ENCODE data around the gene SOHLH1.
"Not testable (repeated sequence)": the region's sequence is repeated elsewhere in the genome, so short reads cannot be mapped to it uniquely, and the experiment has no call there.

SOHLH1 gene

DNA sequence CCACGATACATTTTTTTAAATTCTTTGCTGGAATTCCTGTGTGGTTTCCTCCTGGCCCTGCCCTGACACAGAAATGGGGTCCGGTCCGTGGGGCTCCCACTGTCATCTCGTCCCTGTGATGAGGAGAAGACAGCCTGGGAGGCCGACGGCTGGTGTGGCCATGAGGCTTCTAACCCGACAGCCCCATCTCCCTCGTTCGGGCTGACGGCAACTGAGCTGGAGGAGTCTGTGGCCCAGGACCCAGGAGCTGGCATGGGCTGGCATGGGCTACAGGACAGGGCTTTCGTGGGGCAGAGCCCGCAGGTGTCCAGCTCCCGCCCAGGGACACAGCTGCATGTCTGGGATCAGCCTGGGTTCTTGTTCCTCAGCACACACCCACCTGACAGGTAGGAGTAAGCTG is 22.4 kb downstream of the SOHLH1 start:
- no peak for DNase-seq

DNA sequence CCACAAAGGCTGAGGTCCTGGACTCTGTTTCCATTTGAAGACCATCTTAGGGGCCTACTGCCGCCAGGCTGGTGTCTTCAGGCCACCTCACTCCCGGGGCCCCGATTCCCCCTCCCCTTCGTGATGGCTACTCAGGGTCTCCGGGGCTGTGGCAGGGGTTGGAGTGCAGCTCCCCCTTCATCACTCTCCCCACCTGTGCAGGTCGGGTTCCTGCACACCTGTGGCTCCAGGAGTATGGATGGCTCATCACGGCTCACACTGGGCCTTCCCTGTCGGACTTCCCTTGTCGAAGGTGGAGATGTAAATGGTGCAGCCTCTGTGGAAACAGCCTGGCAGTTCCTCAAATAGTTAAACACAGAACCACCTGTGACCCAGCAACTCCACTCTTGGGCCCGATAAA is 24.3 kb downstream of the SOHLH1 start:
- DNase-seq, result no peak

DNA sequence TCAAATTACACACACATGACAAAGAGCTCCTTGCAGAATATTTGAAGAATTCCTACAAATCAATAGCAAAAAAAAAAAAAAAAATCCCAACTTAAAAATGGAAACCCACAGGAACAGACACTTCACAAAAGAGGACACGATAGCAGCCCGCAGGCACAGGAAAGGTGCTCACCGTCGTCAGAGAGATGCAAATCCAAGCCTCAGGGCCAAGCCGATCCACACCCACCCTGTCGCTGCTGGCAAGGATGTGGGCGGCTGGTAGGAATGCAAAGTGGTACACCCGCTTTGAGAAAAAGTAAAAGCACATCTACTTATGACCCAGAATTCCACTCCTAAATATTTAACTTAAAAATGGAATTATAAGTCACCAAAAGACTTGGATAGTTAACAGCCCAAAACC is 25.3 kb downstream of the SOHLH1 start:
- DNase-seq, result no peak

DNA sequence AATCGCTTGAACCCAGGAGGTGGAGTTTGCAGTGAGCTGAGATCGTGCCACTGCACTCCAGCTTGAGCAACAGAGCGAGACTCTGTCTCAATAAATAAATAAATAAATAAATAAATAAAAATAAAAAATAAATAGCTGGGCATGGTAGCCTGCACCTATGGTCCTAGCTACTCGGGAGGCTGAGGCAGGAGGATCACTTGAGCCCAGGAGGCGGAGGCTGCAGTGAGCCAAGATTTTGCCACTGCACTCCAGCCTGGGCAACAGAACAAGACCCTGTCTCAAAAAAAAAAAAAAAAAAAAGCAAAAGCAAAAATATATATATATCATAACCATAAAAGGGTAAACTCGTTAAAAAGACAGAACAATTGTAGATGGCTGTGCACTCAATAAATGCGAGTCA is 26.5 kb downstream of the SOHLH1 start:
- DNase-seq, result not testable (repeated sequence)

DNA sequence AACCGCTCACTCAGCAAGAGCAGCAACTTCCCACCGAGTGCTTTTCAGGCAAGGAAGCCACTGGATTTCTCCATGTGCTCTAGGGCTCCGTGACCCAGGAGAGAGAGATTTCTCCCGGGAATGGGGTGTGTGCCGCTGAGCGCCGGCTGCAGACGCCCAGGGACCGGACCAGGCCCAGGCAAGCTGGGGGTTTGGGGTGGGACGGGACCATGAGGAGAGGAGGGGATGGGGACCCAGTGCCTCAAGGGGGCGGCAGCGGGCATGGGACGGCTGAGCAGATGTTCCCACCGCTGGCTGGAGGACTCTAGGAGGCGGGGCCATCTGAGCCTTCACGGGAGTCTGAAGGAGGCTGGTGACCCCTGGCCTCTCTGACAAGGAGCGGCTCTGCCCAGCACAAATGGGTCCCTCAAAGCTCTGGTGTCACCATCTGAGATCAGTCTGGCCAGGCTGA is 27.7 kb downstream of the SOHLH1 start:
- no peak for DNase-seq

DNA sequence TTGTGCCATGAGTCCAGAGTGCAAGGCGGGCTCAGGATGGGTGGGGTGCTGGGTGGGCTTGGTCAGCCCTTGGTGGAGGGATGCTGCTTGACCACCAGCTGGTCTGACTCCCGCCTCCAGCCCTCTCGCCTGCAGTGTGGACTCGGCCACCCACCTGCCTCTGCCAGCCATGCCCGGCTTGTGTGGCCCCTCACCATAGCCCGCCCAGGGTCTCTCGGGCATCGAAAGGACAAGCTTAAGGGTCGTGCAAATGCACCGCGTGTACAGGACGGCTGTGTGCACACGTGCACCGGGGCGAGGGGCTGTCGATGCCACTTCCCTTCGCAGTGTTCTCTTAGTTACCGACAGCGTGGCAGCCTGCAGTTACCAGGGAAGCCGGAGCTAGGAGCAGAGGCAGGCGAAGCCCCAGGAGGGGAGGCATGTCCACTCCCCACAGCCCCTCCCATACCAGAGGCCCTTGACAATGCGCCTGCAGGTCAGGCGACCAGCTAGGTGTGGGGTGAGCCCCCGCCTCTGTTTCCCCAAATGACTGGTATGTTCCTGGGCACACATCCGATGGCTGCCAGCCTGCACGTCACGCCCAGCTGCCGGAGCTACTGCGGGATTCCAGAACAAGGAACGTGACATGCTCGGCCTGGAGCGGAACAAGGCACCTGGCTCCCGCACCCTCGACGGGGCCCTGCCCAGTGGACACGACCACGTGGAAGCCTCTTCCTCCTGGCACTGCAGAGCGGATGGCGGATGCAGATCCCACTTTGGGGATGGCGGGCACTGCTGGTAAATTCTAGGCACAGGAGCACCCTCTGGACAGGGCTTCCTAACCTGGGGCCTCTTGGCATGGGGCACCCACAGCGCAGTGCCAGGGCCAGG is 28.3 kb downstream of the SOHLH1 start:
- no peak for DNase-seq

DNA sequence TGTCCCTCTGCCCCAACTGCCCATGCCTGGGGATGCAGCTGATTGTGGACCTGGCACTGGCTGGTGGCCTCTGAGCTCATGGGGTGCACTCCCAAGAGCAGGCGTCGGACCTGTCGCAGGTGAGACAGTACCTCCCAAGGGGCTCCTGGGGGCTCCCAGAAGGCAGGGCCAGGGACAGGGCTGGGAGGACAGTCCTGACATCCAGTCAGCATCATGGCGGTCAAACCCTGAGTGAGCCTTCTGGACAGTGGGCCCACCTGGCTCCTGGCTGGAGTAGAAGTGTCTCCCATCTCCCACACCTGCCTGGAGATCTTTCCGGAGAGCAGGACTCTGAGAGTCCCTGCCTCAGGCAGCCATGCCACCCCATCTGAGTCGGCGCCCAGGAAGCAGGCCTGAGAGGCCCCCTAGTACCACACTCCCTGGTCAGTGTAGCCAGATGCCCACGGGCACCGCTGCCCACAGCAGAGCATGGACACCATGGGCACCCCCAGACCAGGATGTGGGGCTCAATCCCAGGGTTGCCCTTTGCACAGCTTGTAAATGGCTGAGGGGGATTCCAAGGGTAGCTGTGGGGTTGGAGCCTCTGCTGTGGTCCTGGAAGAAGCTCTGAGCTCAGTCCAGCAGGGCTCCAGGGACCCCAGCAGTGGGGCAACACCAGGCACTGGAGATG is 29.5 kb downstream of the SOHLH1 start:
- DNase-seq, result no peak

DNA sequence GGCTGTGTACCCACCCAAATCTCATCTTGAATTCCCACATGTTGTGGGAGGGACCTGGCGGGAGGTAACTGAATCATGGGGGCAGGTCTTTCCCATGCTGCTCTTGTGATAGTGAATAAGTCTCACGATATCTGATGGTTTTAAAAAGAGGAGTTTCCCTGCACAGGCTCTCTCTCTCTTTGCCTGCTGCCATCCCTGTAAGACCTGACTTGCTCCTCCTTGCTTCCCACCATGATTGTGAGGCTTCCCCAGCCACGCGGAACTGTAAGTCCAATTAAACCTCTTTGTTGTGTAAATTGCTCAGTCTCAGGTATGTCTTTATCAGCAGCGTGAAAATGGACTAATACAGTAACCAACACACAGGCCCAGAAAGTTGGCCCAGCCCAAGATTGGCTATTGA is 30.3 kb downstream of the SOHLH1 start:
- not testable (repeated sequence) for DNase-seq

DNA sequence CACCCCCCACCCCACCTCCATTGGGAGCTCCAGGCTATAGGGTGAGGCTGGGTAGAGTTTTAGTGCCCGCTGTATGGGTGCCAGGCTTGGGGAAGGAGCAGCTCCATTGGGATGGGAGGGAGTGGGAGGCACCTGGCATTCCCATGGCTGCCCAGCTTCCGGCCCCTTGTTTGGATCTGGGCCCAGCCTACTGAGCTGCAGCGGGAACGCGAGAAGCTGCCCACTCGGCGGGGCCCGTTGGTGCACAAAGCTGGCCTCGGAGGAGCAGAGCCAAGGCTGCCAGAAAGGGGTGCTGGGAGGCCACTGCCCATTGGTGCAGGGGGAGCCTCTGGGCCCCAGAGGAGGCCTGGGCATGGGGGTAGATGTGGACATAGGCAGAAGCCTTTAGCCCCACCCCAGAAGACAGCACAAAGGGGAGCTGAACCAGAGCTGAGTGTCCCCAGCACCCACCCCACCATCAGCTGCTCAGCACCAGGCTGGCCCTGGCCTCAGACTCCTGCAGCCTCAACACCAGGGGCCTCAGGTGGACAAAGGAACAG is 31.7 kb downstream of the SOHLH1 start:
- DNase-seq, result no peak

DNA sequence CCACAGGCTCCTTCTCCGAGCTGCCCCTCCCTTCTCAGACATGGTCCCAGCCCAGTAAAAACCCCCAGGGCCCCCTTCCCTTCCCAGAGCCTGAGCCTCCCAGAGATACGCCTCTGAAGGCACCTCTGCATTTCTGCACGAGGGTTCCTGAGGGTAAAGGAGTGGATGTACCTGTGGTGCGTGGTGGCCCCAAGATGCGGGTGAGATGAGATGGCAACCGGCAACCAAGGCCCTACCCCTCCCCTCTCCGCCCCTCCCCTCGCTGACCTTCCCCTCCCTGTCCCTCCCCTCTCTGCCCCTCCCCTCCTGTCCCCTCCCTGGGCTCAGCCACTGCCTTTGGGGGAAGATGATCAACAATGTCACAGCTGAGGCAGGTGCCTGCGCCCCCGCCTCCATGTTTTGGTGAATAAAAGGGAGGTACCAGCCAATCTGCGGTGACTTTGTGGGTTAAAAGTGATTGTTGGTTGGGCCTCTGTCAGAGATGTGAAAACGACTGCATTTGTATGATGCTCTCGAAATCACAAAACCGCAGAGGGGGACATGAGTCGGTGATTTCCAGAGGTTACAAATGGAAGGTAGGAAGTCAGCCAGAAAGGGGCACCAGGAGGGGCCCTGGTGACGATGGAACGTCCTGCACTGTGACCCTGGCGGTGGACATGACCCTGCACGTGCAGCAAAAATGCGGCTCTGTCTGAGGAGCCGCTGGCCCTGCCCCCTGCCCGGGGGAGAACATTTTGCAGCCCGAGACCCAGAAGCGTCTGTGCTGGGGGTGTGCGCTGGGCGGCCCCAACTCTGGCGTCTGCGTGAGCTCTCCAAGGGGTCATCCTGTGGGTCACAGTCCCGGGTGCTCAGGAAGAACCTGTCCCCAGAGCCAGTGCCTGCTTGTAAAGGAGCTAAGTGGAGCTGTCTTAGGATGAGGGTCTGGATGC is 32.5 kb downstream of the SOHLH1 start:
- DNase-seq, result no peak

DNA sequence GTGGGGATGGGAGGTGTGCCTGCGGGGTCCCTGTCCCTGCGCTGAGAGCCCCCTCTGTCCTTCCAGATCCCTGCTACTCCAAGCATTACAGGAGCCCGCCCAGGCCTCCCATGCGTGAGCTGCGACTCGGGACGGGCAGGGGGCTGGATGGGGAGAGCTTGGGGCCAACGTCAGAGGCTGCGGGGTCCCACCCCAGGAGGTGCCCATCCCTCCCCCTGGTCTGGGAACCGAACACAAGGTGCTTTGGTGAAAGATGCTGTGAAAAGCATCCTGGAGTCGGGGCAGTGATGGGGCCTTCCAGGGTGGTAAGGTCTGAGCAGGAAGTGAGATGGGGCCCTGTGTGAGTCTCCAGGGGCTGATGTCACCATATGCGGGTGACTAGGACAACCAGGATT is 33.5 kb downstream of the SOHLH1 start:
- DNase-seq, result no peak

DNA sequence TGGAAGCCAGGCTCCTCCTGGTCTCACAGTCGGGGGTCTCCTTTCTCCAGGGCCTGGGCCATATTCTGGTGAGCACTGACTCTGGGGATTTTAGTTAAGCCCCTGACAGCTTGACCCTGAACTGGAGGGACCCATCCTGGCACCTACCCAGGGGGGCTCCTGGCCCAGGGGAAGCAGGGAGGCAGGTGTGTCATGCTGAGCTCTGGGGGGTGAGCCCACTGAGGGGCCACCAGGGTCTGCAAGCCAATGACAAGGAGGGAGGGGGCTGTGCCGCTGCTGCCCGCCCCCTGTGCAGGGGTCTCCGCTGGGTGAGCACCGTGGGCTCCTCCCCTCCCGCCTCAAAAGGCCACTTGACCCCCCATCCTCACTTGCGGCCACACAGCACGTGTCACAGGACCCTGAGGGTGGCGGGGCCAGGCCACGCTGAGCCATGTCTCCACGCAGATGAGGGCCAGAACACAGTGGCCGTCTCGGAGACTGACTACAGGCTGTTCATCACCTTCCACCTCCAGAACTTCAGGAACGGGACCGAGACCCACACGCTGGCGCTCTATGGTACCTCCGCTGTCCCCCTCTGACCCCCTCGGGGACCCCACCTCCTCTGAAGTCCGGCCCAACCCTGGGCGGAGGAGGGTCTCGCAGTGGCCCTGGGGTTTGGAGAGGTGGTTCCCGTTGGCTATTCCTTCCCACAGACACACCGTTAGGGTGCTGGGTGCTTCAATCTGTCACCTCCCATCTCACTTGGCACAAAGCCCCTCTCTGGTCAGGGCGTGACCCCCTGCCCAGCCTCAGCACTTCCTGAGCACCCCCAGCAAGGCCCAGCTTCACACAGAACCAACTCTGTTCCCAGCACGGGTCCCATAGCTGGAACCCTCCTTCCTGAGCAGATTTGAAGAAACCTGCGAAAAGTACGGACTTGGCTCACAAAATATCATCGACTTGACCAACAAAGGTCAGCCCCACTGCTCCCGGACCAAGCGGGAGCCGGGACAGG is 34.2 kb downstream of the SOHLH1 start:
- no peak for DNase-seq

DNA sequence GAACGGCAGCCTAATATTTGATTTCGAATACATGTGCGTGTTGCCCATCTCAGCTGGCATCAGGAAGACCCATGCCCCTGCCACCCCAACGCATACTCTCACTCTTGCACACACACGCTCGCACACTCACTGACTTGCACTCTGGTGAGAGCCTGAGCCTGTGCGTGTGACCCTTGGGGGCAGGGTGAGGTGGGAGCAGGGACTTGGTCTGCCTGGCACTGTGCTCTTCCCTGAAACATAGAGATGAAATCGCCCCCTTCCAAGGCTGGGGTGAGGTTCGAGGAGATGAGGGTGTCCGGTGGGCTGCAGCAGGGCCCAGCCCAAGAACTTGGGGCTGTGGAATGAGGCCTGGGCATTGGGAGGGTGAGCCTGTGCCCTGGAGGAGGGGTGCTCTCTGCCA is 35.0 kb downstream of the SOHLH1 start:
- DNase-seq, result no peak

DNA sequence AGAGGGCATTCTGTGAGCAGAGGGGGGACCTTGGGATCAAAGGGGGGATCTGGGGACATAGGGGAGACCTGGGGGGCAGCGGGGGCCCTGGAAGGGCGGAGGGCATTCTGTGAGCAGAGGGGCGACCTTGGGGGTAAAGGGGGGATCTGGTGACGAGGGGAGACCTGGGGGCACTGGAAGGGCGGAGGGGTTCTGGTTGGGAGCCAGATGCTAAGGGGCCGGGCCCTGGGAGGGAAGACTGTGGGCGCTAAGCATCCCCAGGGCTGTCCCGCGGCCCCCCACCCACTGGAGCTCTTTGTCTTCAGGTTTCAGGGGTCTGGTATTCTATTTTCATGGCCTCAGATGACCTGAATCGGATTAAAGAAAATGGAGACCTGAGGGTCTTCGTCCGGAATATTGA is 35.4 kb downstream of the SOHLH1 start:
- no peak for DNase-seq

DNA sequence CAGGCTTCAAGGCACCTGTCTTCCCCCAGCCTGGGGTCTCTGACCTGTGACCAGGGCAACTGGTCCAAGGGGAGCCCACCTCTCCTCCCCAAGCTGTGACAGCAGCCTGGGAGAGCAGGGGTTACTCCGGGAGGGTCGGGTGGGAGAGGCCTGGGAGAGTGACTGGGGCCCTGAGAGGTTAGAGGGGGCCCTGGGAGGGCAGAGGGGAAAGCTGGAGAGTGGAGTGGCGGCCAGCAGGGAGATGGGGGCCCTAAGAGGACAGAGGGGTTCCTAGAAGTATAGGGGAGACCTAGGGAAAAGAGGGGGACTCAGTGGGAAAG is 35.9 kb downstream of the SOHLH1 start:
- DNase-seq, result no peak

DNA sequence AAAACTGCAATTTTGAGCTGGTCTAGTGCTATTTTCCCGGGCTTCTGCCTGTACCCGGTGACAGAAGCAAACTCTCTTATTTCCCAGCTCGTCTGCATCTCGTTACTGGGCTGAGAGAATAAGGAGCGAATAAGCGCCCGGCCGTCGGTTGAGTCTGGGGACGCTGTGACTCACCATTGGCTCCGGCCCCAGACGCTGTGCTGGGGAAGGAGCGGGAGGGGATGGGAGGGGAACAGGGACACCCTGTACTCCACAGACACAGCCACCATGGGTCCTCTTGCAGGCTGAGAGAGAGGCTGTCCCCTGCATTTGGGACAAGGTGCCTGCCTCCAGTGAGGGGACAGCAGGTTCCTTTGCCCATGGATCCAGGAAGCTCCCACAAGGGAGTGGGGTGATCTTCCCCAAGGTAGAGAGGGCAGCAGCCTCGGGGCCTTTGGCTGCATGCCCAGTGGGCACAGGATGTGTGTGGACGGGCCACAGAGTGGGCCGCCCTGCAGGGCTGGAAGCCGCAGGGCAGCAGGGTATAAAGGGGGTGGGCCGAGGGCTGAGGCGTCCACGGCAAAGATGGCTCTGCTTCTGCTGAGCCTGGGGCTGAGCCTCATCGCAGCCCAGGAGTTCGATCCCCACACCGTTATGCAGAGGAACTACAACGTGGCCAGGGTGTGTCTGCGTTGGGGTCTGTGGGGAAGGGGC is 36.4 kb downstream of the SOHLH1 start, which contains the start of gene LCN9:
Gene LCN9 (plus strand): TSS at position 552 of the 693 bp plus-strand sequence. CDS start 13 bp downstream, at position 565.
- no peak for DNase-seq

DNA sequence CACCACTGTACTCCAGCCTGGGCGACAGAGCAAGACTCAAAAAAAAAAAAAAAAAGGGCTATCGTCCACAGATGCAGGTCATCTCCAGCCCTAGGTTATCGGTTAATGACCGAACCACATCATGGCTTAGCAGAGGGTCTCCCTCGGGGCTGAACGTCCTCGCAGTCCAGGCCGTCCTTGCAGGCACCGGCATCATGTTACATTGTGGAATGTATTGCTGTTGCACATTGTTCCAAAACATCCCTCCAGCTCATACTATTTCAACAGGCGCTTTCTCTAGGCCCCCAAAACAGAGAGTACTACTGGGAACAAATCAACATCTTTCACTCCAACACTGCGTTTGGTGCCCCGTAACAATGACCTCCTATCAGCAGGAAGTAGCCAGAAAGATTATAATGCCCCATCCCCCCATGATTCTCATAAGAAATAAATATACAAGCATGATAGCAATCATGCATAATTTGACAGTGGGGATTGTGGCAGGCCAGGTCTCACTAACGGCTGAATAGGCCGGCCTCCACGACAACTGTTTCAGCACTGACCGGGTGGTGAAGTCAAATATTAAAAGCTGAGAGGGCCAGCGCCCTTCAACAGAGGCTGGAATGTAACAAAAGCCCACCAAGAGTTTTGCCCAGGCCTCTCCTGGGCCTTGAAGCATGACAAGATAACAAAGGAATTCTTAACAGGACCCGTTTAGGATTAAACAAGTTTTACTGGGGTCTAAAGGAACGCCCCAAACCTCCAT is 37.3 kb downstream of the SOHLH1 start:
- DNase-seq, result no peak

DNA sequence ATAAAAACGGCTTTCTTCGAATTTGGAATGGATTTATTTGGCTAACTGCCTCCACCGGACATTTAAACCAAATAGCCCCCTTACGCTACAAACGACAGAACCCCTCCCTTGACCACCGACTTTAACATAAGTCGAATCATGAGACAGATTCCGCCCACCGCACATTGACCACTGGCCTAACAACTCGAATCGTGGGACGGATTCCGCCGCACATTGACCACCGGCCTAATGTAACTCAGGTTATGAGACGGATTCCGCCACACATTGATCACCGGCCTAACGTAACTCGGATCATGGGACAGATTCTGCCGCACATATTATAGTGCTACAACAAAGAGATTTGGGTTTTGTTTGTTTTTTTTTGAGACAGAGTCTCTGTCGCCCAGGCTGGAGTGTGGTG is 38.9 kb downstream of the SOHLH1 start:
- DNase-seq, result no peak

DNA sequence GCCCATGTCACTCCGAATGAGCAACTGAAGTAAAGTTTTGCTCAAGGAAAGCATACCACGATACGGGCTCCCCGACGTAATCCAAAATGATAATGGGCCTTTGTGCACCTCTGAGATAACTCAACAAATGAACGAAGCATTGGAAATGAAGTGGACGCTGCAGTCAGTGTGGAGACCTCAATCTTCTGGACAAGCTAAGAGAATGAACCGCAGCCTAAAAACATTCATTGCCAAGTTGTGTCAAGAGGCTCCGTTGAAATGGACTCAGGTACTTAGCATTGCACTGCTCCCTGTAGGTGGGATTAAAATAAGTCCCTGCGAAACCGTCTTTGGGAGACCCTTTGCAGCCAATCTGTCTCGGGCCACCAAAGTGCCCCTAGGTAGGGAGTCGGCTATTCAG is 40.0 kb downstream of the SOHLH1 start:
- no peak for DNase-seq

DNA sequence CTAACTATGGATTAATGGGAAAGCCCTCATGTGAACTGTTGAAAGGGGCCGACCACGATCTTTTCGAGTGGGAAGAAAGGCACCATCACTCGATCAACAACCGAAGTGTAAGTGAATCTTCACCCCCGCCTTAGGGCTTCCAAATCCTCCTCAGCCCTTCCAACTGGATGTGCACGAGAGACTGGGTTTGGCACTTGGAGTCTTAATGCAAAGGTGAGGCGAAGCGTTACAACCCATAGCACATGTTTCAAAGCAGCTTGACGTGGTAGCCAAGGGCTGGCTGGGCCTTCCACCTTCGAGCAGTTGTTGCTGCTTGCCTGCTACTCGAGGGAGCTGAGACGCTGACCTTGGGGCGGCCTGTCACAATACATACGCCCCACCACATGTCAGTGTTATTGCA is 41.9 kb downstream of the SOHLH1 start:
- no peak for DNase-seq

Measured in AML-193 (cell line).